H1 (cell line): ENCODE results near the gene TM9SF1. TPM values are rescaled to one million over a fixed set of nuclear protein-coding genes. Genes with fewer than 3 reads are reported as not detected.

Source experiments
- CBX8 ChIP-seq: fragments of 300-800, 300-1000 bp; sonication (generic); IDR thresholded peaks from 2 replicates; pipeline ENCODE4 v1.7.1; 2016; ENCODE audit warnings: low read depth, low read length, borderline replicate concordance
- polyA plus RNA-seq, 7 experiments: library from polyadenylated mRNA; depleted of rRNA in 3 of 7; stranded (reverse) in 5 of 7; unstranded in 2 of 7; fragments of >200 nt in 5 of 7; fragments of 200-250 nt in 2 of 7; gene quantifications; 1 replicate in 5 of 7; 2 replicates in 1 of 7; 4 replicates in 1 of 7; pipeline versions ENCODE4 v1.2.1 to v1.2.3, GENCODE V29; 2011 to 2013; ENCODE audit warnings: missing spikeins in 2 of 7, mixed read lengths in 2 of 7
- total RNA-seq: library from RNA; stranded (reverse); fragmentation: NEBNext Ultra II Directional; extraction: Animal tissue kit (Norgen Biotek cat#: 25700); gene quantifications from 2 replicates; pipeline ENCODE4 v1.2.1, GENCODE V29; 2021

The TM9SF1 gene
- total and polyA plus RNA-seq, 2 of the 8 experiments (the other 6 are each of a cell fraction or from before 2014, with no cell fraction given): 22.2 to 29.2 TPM

- no peak for TF ChIP-seq CBX8
Measured at GRCh38 chr14:24186831-24187538, 8.3 kb downstream of the TM9SF1 start (continued).
